Stimulated activated CD8-positive, alpha-beta memory T cell treated with anti-CD3 and anti-CD28 coated beads, Interleukin-7, amount 100 ng/mL, for 48 hours (primary cell): ENCODE data around the gene DALRD3.
A peak's percentile ranks its signal among the peaks of the same experiment; 100 is the strongest.
"Not testable (repeated sequence)": the region's sequence is repeated elsewhere in the genome, so short reads cannot be mapped to it uniquely, and the experiment has no call there.

ENCODE experiments used
- DNase-seq, 2 donors: peaks; one replicate each; pipeline ENCODE4 v3.0.0-alpha.2; 2020; ENCODE audit warnings: low read depth in 1 of 2; ENCODE audit errors: extremely low read depth in 1 of 2

DALRD3 gene

GRCh38 chr3:49021813-49022687, 3.7 kb upstream of the DALRD3 start, which contains the start of gene NDUFAF3:
Gene NDUFAF3 (plus strand): TSS chr3:49022121. CDS start chr3:49022145, 24 bp downstream.
- peak; percentile 86 to 88 for DNase-seq

- peak; percentile 97 to 99 for DNase-seq
These were observed 2.9 kb upstream of the DALRD3 start for GRCh38 chr3:49021213-49021812.

- DNase-seq, result no peak
These were observed 2.2 kb upstream of the DALRD3 start for GRCh38 chr3:49020330-49021212.

DNA sequence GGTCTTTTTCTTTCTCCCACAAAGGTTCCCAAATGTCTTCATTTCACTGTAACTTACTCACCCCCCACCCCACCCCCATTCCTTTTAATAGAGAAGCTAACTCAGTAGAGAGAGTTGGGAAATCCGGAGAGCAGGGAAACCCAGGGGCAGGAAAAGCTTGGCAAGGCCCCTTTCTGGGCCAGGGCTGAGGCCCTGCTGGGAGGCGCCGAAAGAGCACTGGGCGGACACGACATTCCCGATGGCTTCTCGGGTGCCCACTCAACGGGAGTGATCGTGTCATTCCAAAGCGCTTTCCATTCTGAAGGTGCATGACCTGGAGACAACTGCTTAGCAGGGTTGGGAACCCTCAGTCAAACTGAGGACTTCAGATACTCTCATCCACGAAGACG, 1.6 kb upstream of the DALRD3 start:
- DNase-seq, result no peak

DNA sequence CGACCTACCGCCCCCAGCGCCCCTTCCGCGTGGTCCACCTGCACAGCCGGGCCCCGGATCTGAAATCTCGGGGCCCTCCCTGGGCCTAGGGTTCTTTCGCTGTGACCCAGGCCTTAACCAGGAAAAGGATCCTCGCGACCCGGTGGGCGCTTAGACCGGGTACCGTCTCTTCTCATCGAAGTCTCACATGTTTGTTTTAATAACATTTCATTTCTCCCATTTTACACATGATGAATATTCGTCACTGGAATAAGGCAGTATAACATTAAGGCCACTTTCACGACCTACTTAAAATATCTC, 277 bp upstream of the DALRD3 start:
- DNase-seq, result no peak

DNA sequence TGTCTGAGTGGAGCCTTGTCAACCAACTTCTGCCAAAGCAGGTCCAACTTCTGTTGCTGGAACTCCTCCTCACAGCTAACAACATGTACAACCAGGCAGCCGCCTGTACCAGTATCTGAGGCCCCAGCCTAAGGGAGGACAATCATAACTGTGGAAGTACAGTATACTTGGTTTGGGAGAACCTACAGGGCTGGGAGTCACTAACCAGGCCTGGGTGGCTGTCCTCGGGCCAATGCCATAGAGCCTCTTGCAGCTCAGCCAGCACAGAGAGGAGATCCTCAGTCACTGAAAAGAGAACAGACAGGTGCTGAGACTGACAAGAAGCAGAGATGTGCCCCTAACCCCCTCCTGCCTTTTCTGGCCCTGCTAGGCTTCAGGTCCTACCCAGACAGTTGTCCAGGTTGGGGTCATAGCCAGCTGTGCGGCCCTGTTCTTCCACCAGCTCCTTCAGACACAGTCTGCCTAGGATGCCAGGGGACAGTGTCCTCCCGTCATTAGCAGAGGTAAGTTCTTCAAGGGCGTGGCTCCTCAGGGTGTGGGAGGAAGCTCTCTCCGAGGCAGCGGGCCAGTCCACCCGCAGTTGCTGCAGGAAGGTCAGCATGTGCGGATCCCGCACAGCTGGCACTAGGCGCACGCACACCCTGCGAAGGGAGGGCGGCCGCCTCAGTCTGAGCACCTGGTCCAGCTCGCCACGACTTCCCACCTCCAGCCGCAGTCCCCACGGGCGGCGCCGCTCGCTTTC, 980 bp downstream of the DALRD3 start:
- DNase-seq, result no peak

DNA sequence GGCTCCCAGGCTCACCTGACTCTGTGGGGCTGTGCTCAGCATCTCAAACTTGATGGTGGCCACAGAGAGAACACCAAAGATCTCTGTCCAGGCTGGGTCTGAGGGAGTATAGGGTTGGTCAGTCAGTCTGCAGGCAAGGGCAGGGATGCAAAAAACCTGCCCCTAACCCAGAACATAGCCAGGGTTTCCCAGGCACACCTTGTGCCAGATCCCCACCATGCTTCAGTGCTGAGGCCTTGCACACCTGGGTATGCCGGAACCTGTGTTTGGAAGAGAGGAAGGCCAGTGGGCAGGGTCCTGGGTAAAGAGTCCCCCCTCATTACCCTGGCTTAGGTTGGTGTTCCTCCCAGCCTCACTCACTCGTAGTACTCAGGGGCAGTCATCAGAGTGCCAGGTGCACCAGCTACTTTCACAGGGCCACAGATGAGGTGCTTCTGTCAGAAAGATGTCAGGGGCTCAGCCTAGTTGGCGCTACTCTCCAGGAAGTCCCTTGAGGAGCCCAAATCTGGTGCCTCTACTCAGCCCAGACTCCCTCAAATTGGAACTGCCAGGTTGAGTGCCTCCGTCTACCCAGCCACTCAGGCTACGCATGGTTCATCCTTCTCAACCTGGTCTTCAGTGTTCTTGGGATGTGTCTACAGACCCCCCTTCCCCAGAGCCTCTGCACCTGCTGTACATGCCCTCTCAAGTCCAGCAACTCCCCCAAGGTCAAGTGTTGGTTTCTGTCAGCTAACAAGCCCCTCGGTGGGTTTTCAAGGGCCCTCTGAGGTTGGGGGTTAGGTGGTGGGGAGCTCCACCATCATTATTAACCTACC, 1.8 kb downstream of the DALRD3 start:
- DNase-seq, result no peak

GRCh38 chr3:49015765-49016164, 2.6 kb downstream of the DALRD3 start:
- no peak for DNase-seq

DNA sequence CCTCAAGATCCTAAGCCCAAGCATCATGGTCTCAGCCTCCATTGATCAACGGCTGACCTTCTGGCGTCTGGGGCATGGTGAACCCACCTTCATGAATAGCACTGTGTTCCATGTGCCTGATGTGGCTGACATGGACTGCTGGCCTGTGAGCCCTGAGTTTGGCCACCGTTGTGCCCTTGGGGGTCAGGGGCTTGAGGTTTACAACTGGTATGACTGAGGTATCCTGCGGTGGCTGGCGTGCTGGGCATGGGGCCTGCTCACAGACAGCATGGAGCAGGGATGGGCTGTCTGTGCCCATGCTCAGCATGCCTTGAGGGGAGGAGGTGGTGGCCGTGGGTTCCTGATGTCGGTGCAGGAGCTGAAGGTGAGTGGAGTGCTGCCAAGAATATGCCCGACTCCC, 3.3 kb downstream of the DALRD3 start:
- no peak for DNase-seq

- DNase-seq, result no peak
These were observed 4.4 kb downstream of the DALRD3 start for GRCh38 chr3:49013738-49014660.

GRCh38 chr3:49013113-49013737, 5.2 kb downstream of the DALRD3 start:
- no peak for DNase-seq

- DNase-seq, result no peak
These were observed 5.9 kb downstream of the DALRD3 start for GRCh38 chr3:49012441-49013017.

DNA sequence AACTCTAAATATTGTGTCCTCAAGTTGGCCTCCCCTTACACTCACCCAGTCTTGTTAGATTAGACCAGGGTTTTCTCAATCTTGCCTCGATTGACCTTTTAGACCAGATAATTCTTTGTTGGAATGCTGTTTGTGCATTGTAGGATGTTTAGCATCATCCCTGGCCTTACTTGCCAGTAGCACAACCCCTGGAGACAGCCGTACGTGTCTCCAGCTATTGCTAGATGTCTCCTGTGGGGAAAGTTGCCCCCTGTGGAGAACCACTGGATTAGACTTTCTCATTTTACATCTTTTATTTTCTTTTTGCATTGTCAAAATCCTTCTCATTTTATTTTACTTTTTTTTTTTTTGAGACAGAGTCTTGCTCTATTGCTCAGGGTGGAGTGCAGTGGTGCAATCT, 9.0 kb downstream of the DALRD3 start:
- no peak for DNase-seq

DNA sequence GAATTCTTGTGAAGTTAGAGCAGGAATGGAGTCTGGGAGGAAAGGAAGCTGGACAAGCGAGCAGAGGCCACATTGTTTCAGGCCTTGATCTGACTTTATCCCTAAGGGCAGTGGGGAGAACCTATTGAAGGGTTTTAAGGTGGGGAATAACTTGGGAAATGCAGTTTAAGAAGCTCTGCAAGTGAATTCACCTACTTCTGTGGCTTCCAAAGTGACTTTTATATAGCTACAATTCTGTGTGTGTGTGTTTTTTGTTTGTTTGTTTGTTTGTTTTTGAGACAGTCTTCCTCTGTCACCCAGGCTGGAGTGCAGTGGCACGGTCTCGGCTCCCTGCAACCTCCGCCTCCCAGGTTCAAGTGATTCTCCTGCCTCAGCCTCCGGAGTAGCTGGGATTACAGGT, 9.8 kb downstream of the DALRD3 start:
- DNase-seq, result not testable (repeated sequence)

DNA sequence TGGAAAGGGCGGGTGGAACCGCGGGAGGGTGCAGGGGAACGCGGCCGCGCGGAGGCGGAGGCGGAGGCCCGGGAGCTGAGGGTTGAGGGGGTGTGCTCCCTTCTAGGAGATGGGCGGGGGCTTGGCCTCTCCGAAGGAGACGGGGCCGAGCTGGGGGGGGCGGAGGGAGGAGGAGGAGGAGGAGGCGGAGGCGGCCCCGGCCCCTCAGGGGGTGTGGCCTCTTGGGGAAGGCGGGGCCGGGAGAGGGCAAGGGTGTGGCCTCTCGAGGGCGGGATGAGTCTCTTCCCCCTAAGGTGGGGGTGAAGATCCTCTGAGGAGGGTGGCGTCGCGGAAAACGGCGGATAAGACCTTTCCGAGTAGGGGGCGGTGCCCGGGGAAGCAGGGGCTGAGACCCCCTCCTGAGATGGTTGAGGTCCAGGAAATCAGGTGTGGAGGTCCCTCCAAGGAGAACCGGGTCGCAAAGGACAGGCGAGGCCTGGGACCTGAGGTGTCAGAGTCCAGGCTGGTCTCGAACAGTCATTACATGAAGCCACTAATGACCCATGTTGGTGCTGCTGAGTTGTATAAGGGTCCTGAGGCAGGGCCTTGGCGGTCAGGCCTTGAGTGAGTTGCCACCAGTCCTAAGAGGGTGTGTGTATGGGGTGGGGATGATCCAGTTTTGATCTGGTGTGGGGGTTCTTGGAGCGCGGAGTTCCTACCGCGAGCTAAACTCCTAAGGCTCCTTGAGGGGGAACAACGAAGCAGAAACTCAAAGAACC, 10.4 kb downstream of the DALRD3 start:
- peak; percentile 70 to 81 for DNase-seq

- peak; percentile 94 to 98 for DNase-seq
These were observed 11.2 kb downstream of the DALRD3 start, which contains the start of gene WDR6 for GRCh38 chr3:49007068-49007770. Gene WDR6 (plus strand): TSS chr3:49007391. CDS start chr3:49007432, 41 bp downstream.
